ENCODE results near the gene MYOM3.

Gene MYOM3

DNA sequence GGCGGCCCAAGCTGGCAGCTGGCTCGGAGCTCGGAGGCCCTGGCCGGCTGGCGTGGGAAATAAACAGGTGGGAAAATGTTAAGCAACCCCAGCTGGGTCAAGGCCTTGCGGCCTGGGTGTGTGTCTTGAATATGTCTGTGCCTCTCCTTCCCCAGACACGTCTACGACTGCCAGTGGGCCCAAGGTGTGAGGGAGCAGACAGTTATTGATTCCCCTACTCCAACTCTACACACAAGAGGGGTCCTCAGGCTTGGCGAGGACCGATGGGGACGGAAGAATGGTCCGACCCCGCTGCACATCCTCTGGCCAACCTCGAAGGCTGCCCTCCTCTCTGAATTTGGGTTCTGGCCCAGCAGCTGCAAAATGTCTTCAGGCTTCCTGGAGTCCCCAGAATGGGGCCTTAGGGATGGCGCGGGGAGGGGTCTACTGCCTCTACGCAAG lies 28.8 kb upstream of the MYOM3 start:
- H3K4me1 ChIP-seq (ENCODE audit: insufficient read depth, low read length, severe bottlenecking), result peaks cover 6% of the 10 kb centered on the region
- H3K9me3 ChIP-seq (ENCODE audit: low read length), result no peaks in the 10 kb centered on the region; the same call in 1 of the 2 replicates
- no peaks in the 10 kb centered on the region for H4K20me1 ChIP-seq (ENCODE audit: insufficient read depth, low read length)
- no peak for TF ChIP-seq EZH2 (IDR thresholded peaks at IDR 0.05; ENCODE audit: borderline replicate concordance, low read length)
- TF ChIP-seq, protein P1, sequence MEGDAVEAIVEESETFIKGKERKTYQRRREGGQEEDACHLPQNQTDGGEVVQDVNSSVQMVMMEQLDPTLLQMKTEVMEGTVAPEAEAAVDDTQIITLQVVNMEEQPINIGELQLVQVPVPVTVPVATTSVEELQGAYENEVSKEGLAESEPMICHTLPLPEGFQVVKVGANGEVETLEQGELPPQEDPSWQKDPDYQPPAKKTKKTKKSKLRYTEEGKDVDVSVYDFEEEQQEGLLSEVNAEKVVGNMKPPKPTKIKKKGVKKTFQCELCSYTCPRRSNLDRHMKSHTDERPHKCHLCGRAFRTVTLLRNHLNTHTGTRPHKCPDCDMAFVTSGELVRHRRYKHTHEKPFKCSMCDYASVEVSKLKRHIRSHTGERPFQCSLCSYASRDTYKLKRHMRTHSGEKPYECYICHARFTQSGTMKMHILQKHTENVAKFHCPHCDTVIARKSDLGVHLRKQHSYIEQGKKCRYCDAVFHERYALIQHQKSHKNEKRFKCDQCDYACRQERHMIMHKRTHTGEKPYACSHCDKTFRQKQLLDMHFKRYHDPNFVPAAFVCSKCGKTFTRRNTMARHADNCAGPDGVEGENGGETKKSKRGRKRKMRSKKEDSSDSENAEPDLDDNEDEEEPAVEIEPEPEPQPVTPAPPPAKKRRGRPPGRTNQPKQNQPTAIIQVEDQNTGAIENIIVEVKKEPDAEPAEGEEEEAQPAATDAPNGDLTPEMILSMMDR (IDR thresholded peaks at IDR 0.05; ENCODE audit: low read length), result no peak
- H3K27me3 ChIP-seq (ENCODE audit: insufficient read depth, low read length), result peaks cover 10% of the 10 kb centered on the region
- no peaks in the 10 kb centered on the region for H3K36me3 ChIP-seq (ENCODE audit: insufficient read depth, low read length)
- no peaks in the 10 kb centered on the region for H3F3A ChIP-seq (ENCODE audit: insufficient read depth, low read length)
- no peak overlapping the region for H3K27ac ChIP-seq (ENCODE audit: low read depth, low read length, poor library complexity, severe bottlenecking)
- H3K4me2 ChIP-seq (ENCODE audit: low read length), result no peak overlapping the region
- H3K4me3 ChIP-seq (ENCODE audit: low read depth, low read length, poor library complexity, severe bottlenecking), result no peak overlapping the region
- H2AFZ ChIP-seq (ENCODE audit: low read length), result no peak overlapping the region
- H3K9ac ChIP-seq (ENCODE audit: low read length), result no peak overlapping the region
- no peaks in the 10 kb centered on the region for H3K79me2 ChIP-seq (ENCODE audit: insufficient read depth, low read length)
- H3K9me2 ChIP-seq (ENCODE audit: low read depth, low read length), result no peaks in the 10 kb centered on the region

GRCh38 chr1:24139841-24140425 lies 28.0 kb upstream of the MYOM3 start:
- Histone ChIP-seq H3K9me3 (ENCODE audit: low read length) (no peaks in the 10 kb centered on the region; the same call in 1 of the 2 replicates), H4K20me1 (ENCODE audit: insufficient read depth, low read length) (no peaks in the 10 kb centered on the region), H2AFZ (ENCODE audit: low read length) (no peak overlapping the region), H3K4me1 (ENCODE audit: insufficient read depth, low read length, severe bottlenecking) (peaks cover 6% of the 10 kb centered on the region), H3K4me2 (ENCODE audit: low read length) (no peak overlapping the region), H3K9me2 (ENCODE audit: low read depth, low read length) (no peaks in the 10 kb centered on the region), H3F3A (ENCODE audit: insufficient read depth, low read length) (no peaks in the 10 kb centered on the region), H3K36me3 (ENCODE audit: insufficient read depth, low read length) (no peaks in the 10 kb centered on the region), H3K4me3 (ENCODE audit: low read depth, low read length, poor library complexity, severe bottlenecking) (no peak overlapping the region), H3K27ac (ENCODE audit: low read depth, low read length, poor library complexity, severe bottlenecking) (no peak overlapping the region), H3K9ac (ENCODE audit: low read length) (no peak overlapping the region), H3K27me3 (ENCODE audit: insufficient read depth, low read length) (peaks cover 10% of the 10 kb centered on the region), H3K79me2 (ENCODE audit: insufficient read depth, low read length) (no peaks in the 10 kb centered on the region)
- no peak for TF ChIP-seq EZH2 (IDR thresholded peaks at IDR 0.05; ENCODE audit: borderline replicate concordance, low read length)
- TF ChIP-seq, protein P1 (IDR thresholded peaks at IDR 0.05; ENCODE audit: low read length), result no peak

DNA sequence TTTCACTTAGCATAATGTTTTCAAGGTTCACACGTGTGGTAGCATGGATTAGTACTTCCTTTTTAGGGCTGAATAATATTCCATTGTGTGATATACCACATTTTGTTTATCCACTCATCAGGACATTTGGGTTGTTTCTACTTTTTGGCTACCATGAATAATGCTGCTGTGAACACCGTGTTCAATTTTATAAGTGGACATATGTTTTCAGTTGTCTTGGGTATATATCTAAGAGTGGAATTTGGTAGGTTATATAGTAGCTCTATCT lies 27.2 kb upstream of the MYOM3 start:
- peaks cover 4% of the 10 kb centered on the region for H3K27me3 ChIP-seq (ENCODE audit: insufficient read depth, low read length)
- no peak overlapping the region for H2AFZ ChIP-seq (ENCODE audit: low read length)
- H3K79me2 ChIP-seq (ENCODE audit: insufficient read depth, low read length), result no peaks in the 10 kb centered on the region
- TF ChIP-seq, protein P1 (IDR thresholded peaks at IDR 0.05; ENCODE audit: low read length), result no peak
- no peak for TF ChIP-seq EZH2 (IDR thresholded peaks at IDR 0.05; ENCODE audit: borderline replicate concordance, low read length)
- no peak overlapping the region for H3K4me3 ChIP-seq (ENCODE audit: low read depth, low read length, poor library complexity, severe bottlenecking)
- no peaks in the 10 kb centered on the region for H3F3A ChIP-seq (ENCODE audit: insufficient read depth, low read length)
- no peaks in the 10 kb centered on the region for H3K36me3 ChIP-seq (ENCODE audit: insufficient read depth, low read length)
- no peak overlapping the region for H3K9ac ChIP-seq (ENCODE audit: low read length)
- no peak overlapping the region for H3K4me2 ChIP-seq (ENCODE audit: low read length)
- no peaks in the 10 kb centered on the region for H4K20me1 ChIP-seq (ENCODE audit: insufficient read depth, low read length)
- peaks cover 6% of the 10 kb centered on the region for H3K4me1 ChIP-seq (ENCODE audit: insufficient read depth, low read length, severe bottlenecking)
- H3K9me3 ChIP-seq (ENCODE audit: low read length), result no peaks in the 10 kb centered on the region; the same call in 1 of the 2 replicates
- no peak overlapping the region for H3K27ac ChIP-seq (ENCODE audit: low read depth, low read length, poor library complexity, severe bottlenecking)
- H3K9me2 ChIP-seq (ENCODE audit: low read depth, low read length), result no peaks in the 10 kb centered on the region

Data from OCI-LY1 (cell line).